K562 (cell line): Measurements from ENCODE around the gene GRWD1. TPM values are rescaled to one million over a fixed set of nuclear protein-coding genes. Genes with fewer than 3 reads are reported as not detected.
A peak's percentile ranks its signal among the peaks of the same experiment; 100 is the strongest.

Experiments
- ATAC-seq: fragments of 200-7000 bp; cut with Tn5 transposase; 3 replicates; pipeline ENCODE4 v1.9.1; 2020; ENCODE audit warnings: moderate library complexity
- BruUV-seq: library from RNA; stranded (reverse); fragments of 400-500 nt; replicated peaks from 2 replicates; lab custom pipeline; 2021; lab: Mats Ljungman, UMichigan
- CTCF ChIA-PET: fragments of 300-600 bp; formaldehyde crosslinking; extraction: SDS; loops from one replicate; lab custom pipeline; 2021; ENCODE audit warnings: low intra/inter-chr PET ratio; lab: Yijun Ruan, JAX
- POLR2A ChIA-PET: fragments of 300-600, 350-650 bp; sonication (Branson Sonifier 250); formaldehyde crosslinking; extraction: SDS; loops from one replicate; lab custom pipeline; 2021; ENCODE audit warnings: antibody characterized with exemption, inconsistent platforms; lab: Yijun Ruan, JAX
- DNase-seq, 4 experiments: peaks; one replicate each; pipeline versions ENCODE4 v3.0.0 to v3.0.0-alpha.2; 2011 to 2018; ENCODE audit warnings: low spot score in 3 of 4, mixed read lengths in 3 of 4; ENCODE audit errors: extremely low read depth in 1 of 4
- FAIRE-seq: peaks from 2 replicates; lab custom pipeline; 2011; peaks lifted over from hg19 to GRCh38; lab: Jason Lieb, UNC
- H2AFZ ChIP-seq: 2 replicates; pipeline ENCODE4 v1.6.0; 2011; ENCODE audit warnings: low read depth, low read length, control low read depth, inconsistent platforms
- H3K27ac ChIP-seq: fragments of 200-600 bp; 3 replicates; pipeline ENCODE4 v1.8.0; 2011; ENCODE audit warnings: low read depth, mild to moderate bottlenecking, control low read depth, inconsistent platforms, low read length, moderate library complexity, mixed read lengths; ENCODE audit errors: extremely low read depth
- H3K27me3 ChIP-seq, 2 experiments: fragments of 300-600 bp in 1 of 2; 2 replicates in 1 of 2; 3 replicates in 1 of 2; pipeline versions ENCODE4 v1.6.0 to v1.8.0; 2011; ENCODE audit warnings: inconsistent platforms in 2 of 2, low read length in 2 of 2, mild to moderate bottlenecking in 1 of 2, mixed read lengths in 1 of 2, moderate library complexity in 1 of 2; ENCODE audit not compliant: control insufficient read depth in 2 of 2, insufficient read depth in 2 of 2
- H3K36me3 ChIP-seq: fragments of 300-600 bp; 3 replicates; pipeline ENCODE4 v1.8.0; 2011; ENCODE audit warnings: mild to moderate bottlenecking, low read length, inconsistent platforms; ENCODE audit not compliant: control insufficient read depth, insufficient read depth
- H3K4me1 ChIP-seq, 2 experiments: fragments of 200-600 bp in 1 of 2; replicated peaks in 1 of 2; 2 replicates in 1 of 2; 3 replicates in 1 of 2; pipeline versions ENCODE4 v1.5.1 to v1.8.0; 2011; ENCODE audit warnings: inconsistent platforms in 2 of 2, low read length in 2 of 2, mild to moderate bottlenecking in 1 of 2, mixed read lengths in 1 of 2, moderate library complexity in 1 of 2; ENCODE audit not compliant: control insufficient read depth in 2 of 2, insufficient read depth in 2 of 2
- H3K4me2 ChIP-seq: 2 replicates; pipeline ENCODE4 v1.6.1; 2011; ENCODE audit warnings: low read length, control low read depth, inconsistent platforms, mixed read lengths; ENCODE audit not compliant: insufficient read depth
- H3K4me3 ChIP-seq: fragments of 200-600 bp; sonication (generic), shearing (Covaris generic); 2 replicates; pipeline ENCODE4 v1.5.1; 2016; ENCODE audit warnings: control low read depth, inconsistent platforms
- H3K79me2 ChIP-seq: fragments of 200-600 bp; 3 replicates; pipeline ENCODE4 v1.8.0; 2011; ENCODE audit warnings: low read length, inconsistent platforms; ENCODE audit not compliant: control insufficient read depth, insufficient read depth
- H3K9ac ChIP-seq, 2 experiments: 2 replicates each; pipeline versions ENCODE4 v1.6.0 to v1.6.1; 2011; ENCODE audit warnings: low read depth in 2 of 2, low read length in 2 of 2, control low read depth in 1 of 2, inconsistent platforms in 1 of 2, mild to moderate bottlenecking in 1 of 2, mixed read lengths in 1 of 2; ENCODE audit not compliant: insufficient read depth in 1 of 2
- H3K9me1 ChIP-seq: one replicate; pipeline ENCODE4 v1.6.0; 2011; ENCODE audit warnings: inconsistent platforms, mild to moderate bottlenecking, low read length, moderate library complexity; ENCODE audit not compliant: control insufficient read depth, insufficient read depth
- H3K9me3 ChIP-seq: replicated peaks from 2 replicates; pipeline ENCODE4 v1.5.1; 2011; ENCODE audit warnings: low read depth, low read length, inconsistent platforms; ENCODE audit not compliant: control insufficient read depth, insufficient read depth
- H4K20me1 ChIP-seq: replicated peaks from 2 replicates; pipeline ENCODE4 v1.6.1; 2011; ENCODE audit warnings: low read length, inconsistent platforms, mixed read lengths; ENCODE audit not compliant: control insufficient read depth, insufficient read depth
- POLR2G ChIP-seq: fragments of 200-400 bp; formaldehyde crosslinking; IDR thresholded peaks from 2 replicates; pipeline ENCODE4 v1.6.1; 2017; ENCODE audit warnings: low read depth, mild to moderate bottlenecking, antibody characterized with exemption, low read length, moderate library complexity
- RBFOX2 ChIP-seq: fragments of 200-400 bp; formaldehyde crosslinking; IDR thresholded peaks from 2 replicates; pipeline ENCODE4 v1.6.1; 2017; ENCODE audit warnings: low read depth, mild to moderate bottlenecking, low read length, moderate library complexity
- WGBS: fragments of 100-300 bp; shearing (Covaris generic); methylation state at CpG from one replicate; pipeline ENCODE4 v1.1.6; 2016; ENCODE audit warnings: low coverage, mixed read lengths; ENCODE audit not compliant: insufficient coverage; ENCODE audit errors: missing lambda C conversion rate; 5-methylcytosine and 5-hydroxymethylcytosine counted together
- in situ Hi-C: fragments of 300-500 bp; cut with MboI; formaldehyde crosslinking; loops from 4 replicates; pipeline ENCODE4 v1.15.0; 2018; ENCODE audit warnings: inconsistent platforms, mixed read lengths
- intact Hi-C: fragments of 100-400 bp; cut with micrococcal nuclease; formaldehyde crosslinking; loops from 2 replicates; pipeline ENCODE4 v1.14.2; 2022
- polyA plus RNA-seq, 8 experiments: library from polyadenylated mRNA; depleted of rRNA in 4 of 8; stranded (reverse) in 5 of 8; unstranded in 3 of 8; fragments of >200 nt; fragmentation: Nextera tagmentation in 2 of 8; fragmentation: Illumina TruSeq in 1 of 8; extraction: Ambion mirVana in 2 of 8; extraction: Trizol in 1 of 8; gene quantifications; 2 replicates each; pipeline versions ENCODE4 v1.2.1 to v1.2.3, GENCODE V29; 2011 to 2014; ENCODE audit warnings: inconsistent platforms in 1 of 8, missing spikeins in 1 of 8
- total RNA-seq, 7 experiments: library from RNA; depleted of rRNA in 6 of 7; stranded (reverse); fragments of >200 nt in 6 of 7; fragmentation: Illumina TruSeq in 2 of 7; extraction: Trizol in 2 of 7; gene quantifications; 2 replicates each; pipeline versions ENCODE4 v1.2.1 to v1.2.3, GENCODE V29; 2011 to 2021; ENCODE audit warnings: low replicate concordance in 1 of 7
- TF ChIP-seq, protein P1 (sequence below): fragments of 250-450 bp; sonication (Bioruptor Pico); IDR thresholded peaks from 2 replicates; pipeline ENCODE4 v1.5.0; 2022; ENCODE audit warnings: mild to moderate bottlenecking

GRWD1 gene
- total and polyA plus RNA-seq, 9 of the 15 experiments (the other 6 are each of a cell fraction or from before 2014, with no cell fraction given): 1.5 to 87.2 (median 24.5) TPM

DNA sequence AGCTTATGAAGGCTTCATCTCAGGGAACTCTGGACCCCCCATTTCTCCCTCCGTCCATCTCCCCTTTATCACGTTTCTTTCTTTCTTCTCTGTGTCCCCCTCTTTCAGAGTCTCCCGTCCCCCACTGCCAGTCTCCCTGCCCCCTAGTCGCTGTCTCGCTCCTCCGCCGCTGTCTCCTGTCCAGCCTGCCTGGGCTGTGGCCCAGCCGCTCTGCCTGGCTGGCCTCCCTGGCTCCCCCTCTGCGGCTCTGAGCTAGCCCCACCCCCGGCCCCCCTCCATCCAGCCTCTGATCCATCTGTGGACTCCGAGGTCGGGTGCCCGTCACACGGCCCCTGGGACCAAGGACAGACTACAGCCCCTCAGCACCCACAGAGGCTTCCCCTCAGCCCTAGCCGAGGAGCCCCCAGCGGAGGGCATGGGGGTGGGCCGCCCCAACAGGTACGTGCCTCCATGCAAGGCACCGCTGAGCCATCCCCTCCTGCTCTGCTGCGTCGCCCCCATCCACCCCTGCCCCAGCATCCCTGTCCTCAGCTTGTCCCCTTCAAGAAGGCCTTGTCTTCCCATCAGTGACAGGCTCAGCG is 8.5 kb downstream of the GRWD1 start:
- TF ChIP-seq RBFOX2 (peak; percentile 56), POLR2G (peak; percentile 29; the same call in 1 of the 2 replicates)
- TF ChIP-seq, protein P1, sequence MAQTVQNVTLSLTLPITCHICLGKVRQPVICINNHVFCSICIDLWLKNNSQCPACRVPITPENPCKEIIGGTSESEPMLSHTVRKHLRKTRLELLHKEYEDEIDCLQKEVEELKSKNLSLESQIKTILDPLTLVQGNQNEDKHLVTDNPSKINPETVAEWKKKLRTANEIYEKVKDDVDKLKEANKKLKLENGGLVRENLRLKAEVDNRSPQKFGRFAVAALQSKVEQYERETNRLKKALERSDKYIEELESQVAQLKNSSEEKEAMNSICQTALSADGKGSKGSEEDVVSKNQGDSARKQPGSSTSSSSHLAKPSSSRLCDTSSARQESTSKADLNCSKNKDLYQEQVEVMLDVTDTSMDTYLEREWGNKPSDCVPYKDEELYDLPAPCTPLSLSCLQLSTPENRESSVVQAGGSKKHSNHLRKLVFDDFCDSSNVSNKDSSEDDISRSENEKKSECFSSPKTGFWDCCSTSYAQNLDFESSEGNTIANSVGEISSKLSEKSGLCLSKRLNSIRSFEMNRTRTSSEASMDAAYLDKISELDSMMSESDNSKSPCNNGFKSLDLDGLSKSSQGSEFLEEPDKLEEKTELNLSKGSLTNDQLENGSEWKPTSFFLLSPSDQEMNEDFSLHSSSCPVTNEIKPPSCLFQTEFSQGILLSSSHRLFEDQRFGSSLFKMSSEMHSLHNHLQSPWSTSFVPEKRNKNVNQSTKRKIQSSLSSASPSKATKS (CRISPR knock-in tag): no peak
- in situ Hi-C loops: no loop called here
- ChIA-PET POLR2A (no interaction called here), CTCF (no interaction called here)
- FAIRE-seq: no peak
- no peak for DNase-seq
- H4K20me1 ChIP-seq: peaks cover 9% of the 10 kb centered on the region
- H3K9me3 ChIP-seq: no peaks in the 10 kb centered on the region
- H3K4me1 ChIP-seq: peaks cover 0 to 39% of the 10 kb centered on the region in 2 experiments; a peak in 2 of 5 replicates
- H2AFZ ChIP-seq: no peak overlapping the region
- BruUV-seq: no TSS peak
- 93% methylated on average over 14 of the region's 22 CpGs for WGBS
- no peak overlapping the region for H3K4me3 ChIP-seq
- no peak overlapping the region for H3K4me2 ChIP-seq
- peak overlapping the region in 1 of 2 experiments; percentile 74; a peak in 2 of 4 replicates for H3K9ac ChIP-seq
- peaks cover 92% of the 10 kb centered on the region for H3K36me3 ChIP-seq
- intact Hi-C loops: no loop called here
- H3K27ac ChIP-seq: no peak overlapping the region
- ATAC-seq: no peak
- H3K79me2 ChIP-seq: peaks cover 12% of the 10 kb centered on the region
- no peaks in the 10 kb centered on the region for H3K9me1 ChIP-seq
- no peaks in the 10 kb centered on the region for H3K27me3 ChIP-seq
